ENCODE measurements around the gene WDR1.

The WDR1 gene

GRCh38 chr4:10124167-10124930, 7.8 kb upstream of the WDR1 start:
- H3K4me3 ChIP-seq (ENCODE audit: control insufficient read depth, low read depth, low read length): no peak overlapping the region
- TF ChIP-seq, protein P1, sequence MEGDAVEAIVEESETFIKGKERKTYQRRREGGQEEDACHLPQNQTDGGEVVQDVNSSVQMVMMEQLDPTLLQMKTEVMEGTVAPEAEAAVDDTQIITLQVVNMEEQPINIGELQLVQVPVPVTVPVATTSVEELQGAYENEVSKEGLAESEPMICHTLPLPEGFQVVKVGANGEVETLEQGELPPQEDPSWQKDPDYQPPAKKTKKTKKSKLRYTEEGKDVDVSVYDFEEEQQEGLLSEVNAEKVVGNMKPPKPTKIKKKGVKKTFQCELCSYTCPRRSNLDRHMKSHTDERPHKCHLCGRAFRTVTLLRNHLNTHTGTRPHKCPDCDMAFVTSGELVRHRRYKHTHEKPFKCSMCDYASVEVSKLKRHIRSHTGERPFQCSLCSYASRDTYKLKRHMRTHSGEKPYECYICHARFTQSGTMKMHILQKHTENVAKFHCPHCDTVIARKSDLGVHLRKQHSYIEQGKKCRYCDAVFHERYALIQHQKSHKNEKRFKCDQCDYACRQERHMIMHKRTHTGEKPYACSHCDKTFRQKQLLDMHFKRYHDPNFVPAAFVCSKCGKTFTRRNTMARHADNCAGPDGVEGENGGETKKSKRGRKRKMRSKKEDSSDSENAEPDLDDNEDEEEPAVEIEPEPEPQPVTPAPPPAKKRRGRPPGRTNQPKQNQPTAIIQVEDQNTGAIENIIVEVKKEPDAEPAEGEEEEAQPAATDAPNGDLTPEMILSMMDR (conservative IDR thresholded peaks at IDR 0.05; ENCODE audit: control insufficient read depth, insufficient read depth, low read depth, low read length): no peak
- no peak for DNase-seq (ENCODE audit: low read depth)

- peak; percentile 16 for DNase-seq (ENCODE audit: low read depth)
- TF ChIP-seq, protein P1 (conservative IDR thresholded peaks at IDR 0.05; ENCODE audit: control insufficient read depth, insufficient read depth, low read depth, low read length): no peak
- H3K4me3 ChIP-seq (ENCODE audit: control insufficient read depth, low read depth, low read length): no peak overlapping the region
Measured at GRCh38 chr4:10123227-10124101, 6.9 kb upstream of the WDR1 start.

- TF ChIP-seq, protein P1 (conservative IDR thresholded peaks at IDR 0.05; ENCODE audit: control insufficient read depth, insufficient read depth, low read depth, low read length): no peak
- no peak overlapping the region for H3K4me3 ChIP-seq (ENCODE audit: control insufficient read depth, low read depth, low read length)
- no peak for DNase-seq (ENCODE audit: low read depth)
Measured at GRCh38 chr4:10122236-10122932, 5.8 kb upstream of the WDR1 start.

DNA sequence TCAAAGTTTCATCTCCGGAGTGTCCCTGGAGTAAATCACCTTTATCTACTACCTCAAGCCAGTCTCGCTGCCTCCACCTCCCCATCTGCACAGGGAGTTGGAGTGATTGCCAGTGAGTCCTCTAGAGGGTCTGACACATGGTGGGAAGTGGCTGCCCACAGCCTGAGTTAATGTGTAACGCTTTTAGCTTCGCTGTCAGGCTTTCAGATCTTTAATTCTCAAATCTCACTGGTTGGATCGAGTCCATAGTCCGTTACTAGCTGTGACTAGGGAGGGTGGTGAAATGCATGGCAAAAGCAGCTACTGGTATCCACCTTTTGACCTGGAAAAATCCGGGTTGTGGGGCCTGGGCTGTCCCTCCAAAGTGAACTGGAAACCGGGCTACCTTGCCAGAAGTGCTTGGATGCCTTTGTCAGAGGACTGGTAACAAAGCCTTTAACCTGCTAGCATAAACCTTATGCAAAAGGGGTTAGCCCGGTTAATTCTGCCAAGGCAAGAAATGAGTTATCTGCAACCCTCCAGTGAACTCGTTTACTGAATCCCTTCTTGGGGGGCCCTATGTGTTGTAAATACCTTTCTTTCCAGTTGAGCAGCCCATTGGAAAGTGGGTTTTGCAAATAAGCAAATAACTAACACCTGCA, 5.1 kb upstream of the WDR1 start:
- TF ChIP-seq, protein P1 (conservative IDR thresholded peaks at IDR 0.05; ENCODE audit: control insufficient read depth, insufficient read depth, low read depth, low read length): no peak

DNA sequence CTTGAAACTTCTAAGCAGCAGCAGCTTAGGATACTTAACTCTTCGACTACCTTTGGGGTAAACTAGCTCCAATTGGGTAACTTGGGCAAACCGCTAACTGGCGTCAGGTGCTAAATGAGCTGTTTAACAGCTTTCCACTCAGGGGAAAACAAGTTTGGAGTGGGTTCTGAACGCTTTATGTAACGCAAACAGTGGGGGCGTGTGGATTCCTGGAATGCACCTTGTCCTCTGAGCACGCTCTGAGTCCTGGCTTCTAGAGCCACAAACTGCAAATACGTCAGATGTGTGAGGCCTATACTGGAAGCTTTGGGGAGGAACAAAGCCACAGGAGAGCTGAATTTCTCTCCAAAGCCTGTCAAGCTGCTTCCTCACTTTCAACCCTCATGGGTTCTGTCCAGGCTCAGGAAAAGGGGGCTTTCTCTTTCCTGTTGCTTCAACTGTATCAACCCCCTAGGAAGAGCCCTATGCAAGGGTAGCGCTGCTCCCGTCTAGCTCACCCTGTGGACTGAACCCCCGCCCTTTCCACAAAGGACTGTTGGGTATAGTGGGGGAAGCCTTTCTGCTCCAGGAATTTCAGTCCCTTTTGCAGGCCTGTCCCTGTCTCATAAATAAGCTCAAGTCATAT, 4.5 kb upstream of the WDR1 start:
- TF ChIP-seq, protein P1 (conservative IDR thresholded peaks at IDR 0.05; ENCODE audit: control insufficient read depth, insufficient read depth, low read depth, low read length): no peak
- H3K4me3 ChIP-seq (ENCODE audit: control insufficient read depth, low read depth, low read length): no peak overlapping the region
- DNase-seq (ENCODE audit: low read depth): no peak

More for the DNA sequence above, 5.1 kb upstream of the WDR1 start:
- H3K4me3 ChIP-seq (ENCODE audit: control insufficient read depth, low read depth, low read length): no peak overlapping the region
- DNase-seq (ENCODE audit: low read depth): no peak

- TF ChIP-seq, protein P1 (conservative IDR thresholded peaks at IDR 0.05; ENCODE audit: control insufficient read depth, insufficient read depth, low read depth, low read length): no peak
- DNase-seq (ENCODE audit: low read depth): no peak
- H3K4me3 ChIP-seq (ENCODE audit: control insufficient read depth, low read depth, low read length): no peak overlapping the region
Measured at GRCh38 chr4:10119773-10120172, 3.2 kb upstream of the WDR1 start.
